Colonic mucosa (tissue), 4 donors: Measurements from ENCODE around the gene SHISA5. TPM values are rescaled to one million over a fixed set of nuclear protein-coding genes. Genes with fewer than 3 reads are reported as not detected.

Source experiments
- DNase-seq: peaks from one replicate; pipeline ENCODE4 v3.0.0-alpha.2; 2020
- H3K27ac ChIP-seq: fragments of 200-600 bp; one replicate; pipeline ENCODE4 v1.8.0; 2021
- H3K27me3 ChIP-seq: fragments of 200-600 bp; one replicate; pipeline ENCODE4 v1.8.0; 2021
- H3K36me3 ChIP-seq: fragments of 200-600 bp; one replicate; pipeline ENCODE4 v1.8.0; 2021
- H3K4me1 ChIP-seq: fragments of 200-600 bp; one replicate; pipeline ENCODE4 v1.8.0; 2021; ENCODE audit warnings: mild to moderate bottlenecking
- H3K4me3 ChIP-seq: fragments of 200-600 bp; one replicate; pipeline ENCODE4 v1.8.0; 2021
- H3K9ac ChIP-seq, 2 donors: one replicate each; pipeline ENCODE4 v1.7.0; 2013; ENCODE audit warnings: control low read depth in 2 of 2, low read depth in 2 of 2, low read length in 2 of 2
- H3K9me3 ChIP-seq: fragments of 200-600 bp; one replicate; pipeline ENCODE4 v1.8.0; 2021
- CTCF ChIP-seq: fragments of 200-600 bp; IDR thresholded peaks from one replicate; pipeline ENCODE4 v1.8.0; 2022; ENCODE audit warnings: antibody characterized with exemption, mild to moderate bottlenecking
- intact Hi-C: fragments of 100-400 bp; cut with DNase I; formaldehyde crosslinking; loops from one replicate; pipeline ENCODE4 v1.14.1; 2022
- total RNA-seq, 2 donors: library from RNA; stranded (reverse); fragmentation: NEBNext Ultra II Directional in 1 of 2; extraction: Animal tissue kit (Norgen Biotek cat#: 25700) in 1 of 2; gene quantifications; one replicate each; pipeline ENCODE4 v1.2.1, GENCODE V29; 2021
- donor health status: healthy.
- donor health status: DM: no; HTN: no; CAD: no.
- donor health status: DM: no; HTN: no; CAD: no.

Gene SHISA5
- total RNA-seq, 2 donors from 2014 or later, result 115 to 123 TPM

GRCh38 chr3:48446425-48447193 lies 57.4 kb downstream of the SHISA5 start, which contains the start of gene ATRIP:
ATRIP (plus strand) TSS chr3:48446737; CDS start chr3:48446846, 109 bp downstream.
- Histone ChIP-seq H3K4me1 (peaks cover 3% of the 10 kb centered on the region), H3K36me3 (no peaks in the 10 kb centered on the region), H3K27ac (peak within 1 kb of the TSS; percentile 92), H3K27me3 (no peaks in the 10 kb centered on the region), H3K9ac (peak within 1 kb of the TSS; percentile 83 to 89), H3K9me3 (no peaks in the 10 kb centered on the region), H3K4me3 (peak within 1 kb of the TSS; percentile 99)
- intact Hi-C loops, result no loop called here
- no peak for TF ChIP-seq CTCF
- peak; percentile 92 for DNase-seq

DNA sequence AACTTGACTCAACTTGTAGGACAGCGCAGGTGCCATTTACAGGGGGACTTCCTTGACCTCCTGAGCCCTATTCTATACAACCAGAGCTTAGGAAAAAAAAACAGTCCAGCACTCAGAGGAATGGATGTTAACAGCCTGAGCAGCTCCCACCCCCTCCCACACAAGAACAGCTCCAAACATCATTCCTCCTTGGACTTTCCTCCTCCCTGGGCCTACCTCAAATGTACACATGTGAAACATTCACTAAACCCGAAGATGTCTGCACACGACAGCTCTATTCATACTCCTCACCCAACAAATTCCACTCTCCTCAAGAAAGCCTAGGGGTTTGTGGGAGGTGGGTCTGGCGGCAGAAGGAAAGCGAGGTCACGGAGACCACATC lies 57.9 kb downstream of the SHISA5 start:
- no peak for DNase-seq
- Histone ChIP-seq H3K36me3 (no peaks in the 10 kb centered on the region), H3K27ac (peak overlapping the region; percentile 92), H3K9me3 (no peaks in the 10 kb centered on the region), H3K27me3 (no peaks in the 10 kb centered on the region), H3K4me3 (peak overlapping the region; percentile 99), H3K9ac (peak overlapping the region; percentile 83 to 89), H3K4me1 (peaks cover 3% of the 10 kb centered on the region)
- no peak for TF ChIP-seq CTCF
- intact Hi-C loops, result no loop called here

DNA sequence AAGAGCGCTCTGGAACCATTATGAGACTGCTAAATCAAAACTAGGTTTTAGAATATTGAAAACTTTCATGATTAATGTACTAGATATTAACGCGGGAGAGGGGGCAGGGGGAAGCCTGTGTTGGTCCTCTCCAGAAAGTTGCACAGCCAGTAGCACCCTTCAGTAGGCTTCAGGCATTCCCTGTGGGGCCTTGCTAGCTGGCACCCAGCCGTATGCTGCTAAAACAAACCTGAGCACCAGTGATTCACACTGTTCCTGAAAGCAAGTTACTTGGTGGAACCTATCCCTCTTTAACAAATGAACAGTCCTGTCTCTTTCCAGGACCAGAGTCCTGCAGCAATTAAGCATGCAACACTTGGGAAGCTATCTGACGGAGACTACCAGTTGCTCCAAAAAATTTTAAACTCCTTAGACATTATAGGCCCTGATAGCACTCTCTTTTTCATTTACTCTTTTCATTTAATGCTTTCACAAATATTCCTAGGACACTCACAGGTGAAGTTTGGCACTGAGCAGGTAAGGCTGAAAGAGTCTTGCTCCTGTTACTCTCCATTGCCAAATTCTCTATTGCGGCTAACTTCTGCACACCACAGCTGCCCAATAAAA lies 58.6 kb downstream of the SHISA5 start:
- DNase-seq, result no peak
- H3K4me3 ChIP-seq, result no peak overlapping the region
- intact Hi-C loops, result no loop called here
- no peaks in the 10 kb centered on the region for H3K9me3 ChIP-seq
- H3K27me3 ChIP-seq, result no peaks in the 10 kb centered on the region
- no peak for TF ChIP-seq CTCF
- no peaks in the 10 kb centered on the region for H3K36me3 ChIP-seq
- H3K4me1 ChIP-seq, result peaks cover 3% of the 10 kb centered on the region
- no peak overlapping the region for H3K9ac ChIP-seq
- H3K27ac ChIP-seq, result no peak overlapping the region

- Histone ChIP-seq H3K4me3 (no peak overlapping the region), H3K27me3 (no peaks in the 10 kb centered on the region), H3K9me3 (no peaks in the 10 kb centered on the region), H3K27ac (no peak overlapping the region), H3K36me3 (no peaks in the 10 kb centered on the region), H3K9ac (no peak overlapping the region), H3K4me1 (peaks cover 7% of the 10 kb centered on the region)
- no peak for TF ChIP-seq CTCF
- DNase-seq, result no peak
- intact Hi-C loops, result no loop called here
Measured at GRCh38 chr3:48441940-48442339, 62.0 kb downstream of the SHISA5 start.

DNA sequence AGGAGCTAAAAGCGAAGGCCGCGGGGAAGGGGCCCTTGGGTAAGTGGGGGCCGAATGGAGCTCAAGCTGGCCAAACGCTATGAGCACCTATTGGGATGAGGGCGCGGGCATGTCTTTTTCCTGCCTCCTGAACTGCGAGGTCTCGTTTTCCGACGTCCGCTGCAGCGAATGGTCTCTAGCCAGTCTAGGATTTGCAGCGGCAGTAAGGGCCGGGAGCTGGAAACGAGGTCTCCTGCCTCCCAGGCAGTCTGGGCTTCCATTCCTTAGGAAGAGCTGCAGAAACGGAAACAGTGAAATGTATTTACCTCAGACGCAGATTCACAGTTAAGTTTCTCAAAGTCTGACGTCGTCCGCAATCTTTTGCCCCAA lies 63.4 kb downstream of the SHISA5 start:
- H3K27me3 ChIP-seq, result no peaks in the 10 kb centered on the region
- no peak for TF ChIP-seq CTCF
- H3K9me3 ChIP-seq, result no peaks in the 10 kb centered on the region
- peaks cover 7% of the 10 kb centered on the region for H3K4me1 ChIP-seq
- intact Hi-C loops, result no loop called here
- DNase-seq, result no peak
- H3K9ac ChIP-seq, result peak overlapping the region; percentile 93 to 94
- H3K36me3 ChIP-seq, result no peaks in the 10 kb centered on the region
- H3K27ac ChIP-seq, result peak overlapping the region; percentile 83
- peak overlapping the region; percentile 77 for H3K4me3 ChIP-seq
